Coronary artery (tissue), 2 donors: ENCODE results near the gene LAX1.
"Not testable (repeated sequence)": the region's sequence is repeated elsewhere in the genome, so short reads cannot be mapped to it uniquely, and the experiment has no call there.

Experiments used
- DNase-seq: peaks from one replicate; pipeline ENCODE4 v3.0.0-alpha.2; 2017; ENCODE audit warnings: low spot score
- H3K27ac ChIP-seq, 2 donors: fragments of 200-600 bp; sonication (generic); one replicate each; pipeline ENCODE4 v1.5.1; 2016 to 2019
- H3K4me3 ChIP-seq: fragments of 200-600 bp; sonication (generic); 2 replicates; pipeline ENCODE4 v1.5.1; 2016; ENCODE audit warnings: mild to moderate bottlenecking, moderate library complexity
- CTCF ChIP-seq: fragments of 200-600 bp; sonication (generic); IDR thresholded peaks from one replicate; pipeline ENCODE4 v1.5.1; 2019; ENCODE audit warnings: antibody characterized with exemption

Gene LAX1

GRCh38 chr1:203742436-203742835 is 22.5 kb upstream of the LAX1 start:
- no peak overlapping the region for H3K4me3 ChIP-seq
- H3K27ac ChIP-seq, result peak overlapping the region in 1 of 2 donors; percentile 66
- TF ChIP-seq CTCF, result no peak
- no peak for DNase-seq

GRCh38 chr1:203743091-203743571 is 21.9 kb upstream of the LAX1 start:
- TF ChIP-seq CTCF, result no peak
- Histone ChIP-seq H3K4me3 (no peak overlapping the region), H3K27ac (peak overlapping the region in 1 of 2 donors; percentile 66)
- DNase-seq, result no peak

- TF ChIP-seq CTCF, result no peak
- DNase-seq, result peak; percentile 81
- Histone ChIP-seq H3K27ac (peak overlapping the region; percentile 49 to 67), H3K4me3 (no peak overlapping the region)
Measured at GRCh38 chr1:203744075-203744972, 20.7 kb upstream of the LAX1 start.

- DNase-seq, result no peak
- Histone ChIP-seq H3K27ac (no peak overlapping the region), H3K4me3 (no peak overlapping the region)
- no peak for TF ChIP-seq CTCF
Measured at GRCh38 chr1:203746281-203746680, 18.7 kb upstream of the LAX1 start.

GRCh38 chr1:203751051-203751450 is 13.9 kb upstream of the LAX1 start:
- no peak for DNase-seq
- Histone ChIP-seq H3K27ac (no peak overlapping the region), H3K4me3 (no peak overlapping the region)
- TF ChIP-seq CTCF, result no peak

GRCh38 chr1:203751618-203752361 is 13.2 kb upstream of the LAX1 start:
- not testable (repeated sequence) for DNase-seq, H3K27ac ChIP-seq, H3K4me3 ChIP-seq

GRCh38 chr1:203754455-203754864 is 10.5 kb upstream of the LAX1 start:
- TF ChIP-seq CTCF, result no peak
- Histone ChIP-seq H3K4me3 (no peak overlapping the region), H3K27ac (no peak overlapping the region)
- DNase-seq, result no peak
